Epithelial cell of proximal tubule (primary cell): ENCODE results near the gene HPGDS. TPM values are rescaled to one million over a fixed set of nuclear protein-coding genes. Genes with fewer than 3 reads are reported as not detected.
"Not testable (repeated sequence)": the region's sequence is repeated elsewhere in the genome, so short reads cannot be mapped to it uniquely, and the experiment has no call there.

ENCODE experiments used
- DNase-seq: peaks from one replicate; pipeline ENCODE4 v3.0.0-alpha.2; 2011; ENCODE audit warnings: low read depth
- H3K4me3 ChIP-seq: 2 replicates; pipeline ENCODE4 v1.5.1; 2011; ENCODE audit warnings: low read depth, mild to moderate bottlenecking, low read length
- total RNA-seq: library from RNA; depleted of rRNA; stranded (reverse); fragments of >200 nt; gene quantifications from 2 replicates; pipeline ENCODE4 v1.2.3, GENCODE V29; 2015
- TF ChIP-seq, protein P1 (sequence below): conservative IDR thresholded peaks from 2 replicates; pipeline ENCODE4 v1.5.1; 2012; ENCODE audit warnings: low read depth, mild to moderate bottlenecking, low read length

HPGDS gene
- total RNA-seq, 1 donor from 2014 or later = not detected

DNA sequence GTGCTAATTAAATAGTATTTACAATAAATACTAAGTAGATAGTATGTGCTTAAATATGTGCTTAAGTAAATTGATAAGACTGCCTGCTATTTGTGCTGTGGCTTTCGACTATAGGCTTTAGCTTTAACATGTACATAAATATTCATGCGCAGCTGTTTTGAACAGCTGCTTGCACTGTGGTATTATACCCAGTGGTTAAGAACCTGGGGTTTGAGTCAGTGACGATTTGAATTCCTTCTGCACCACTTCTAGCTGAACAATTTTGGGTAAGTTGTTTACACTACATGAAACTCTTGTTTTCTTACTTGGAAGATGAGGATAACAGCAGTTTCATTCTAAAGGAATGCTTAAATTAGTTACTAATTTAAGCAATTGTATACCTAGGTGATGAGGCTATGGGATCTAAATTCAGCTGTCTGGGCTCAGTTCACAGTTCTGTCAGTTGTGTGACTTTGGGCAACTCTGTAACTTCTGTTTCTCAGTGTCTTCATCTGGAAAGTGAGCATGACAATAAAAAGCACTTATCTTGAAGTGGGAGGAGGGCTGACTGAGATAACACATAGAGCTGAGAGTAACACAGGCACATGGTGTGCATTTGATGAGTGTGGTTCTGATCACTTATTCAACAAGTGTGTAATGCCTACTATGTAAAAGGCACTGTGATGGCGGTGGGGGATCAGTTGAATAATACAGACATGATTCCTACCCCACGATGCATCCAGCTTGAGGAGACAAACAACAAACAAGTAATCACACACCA is 37.0 kb downstream of the HPGDS start:
- peak; percentile 9 for DNase-seq
- TF ChIP-seq, protein P1, sequence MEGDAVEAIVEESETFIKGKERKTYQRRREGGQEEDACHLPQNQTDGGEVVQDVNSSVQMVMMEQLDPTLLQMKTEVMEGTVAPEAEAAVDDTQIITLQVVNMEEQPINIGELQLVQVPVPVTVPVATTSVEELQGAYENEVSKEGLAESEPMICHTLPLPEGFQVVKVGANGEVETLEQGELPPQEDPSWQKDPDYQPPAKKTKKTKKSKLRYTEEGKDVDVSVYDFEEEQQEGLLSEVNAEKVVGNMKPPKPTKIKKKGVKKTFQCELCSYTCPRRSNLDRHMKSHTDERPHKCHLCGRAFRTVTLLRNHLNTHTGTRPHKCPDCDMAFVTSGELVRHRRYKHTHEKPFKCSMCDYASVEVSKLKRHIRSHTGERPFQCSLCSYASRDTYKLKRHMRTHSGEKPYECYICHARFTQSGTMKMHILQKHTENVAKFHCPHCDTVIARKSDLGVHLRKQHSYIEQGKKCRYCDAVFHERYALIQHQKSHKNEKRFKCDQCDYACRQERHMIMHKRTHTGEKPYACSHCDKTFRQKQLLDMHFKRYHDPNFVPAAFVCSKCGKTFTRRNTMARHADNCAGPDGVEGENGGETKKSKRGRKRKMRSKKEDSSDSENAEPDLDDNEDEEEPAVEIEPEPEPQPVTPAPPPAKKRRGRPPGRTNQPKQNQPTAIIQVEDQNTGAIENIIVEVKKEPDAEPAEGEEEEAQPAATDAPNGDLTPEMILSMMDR = no peak
- H3K4me3 ChIP-seq = no peak overlapping the region

DNA sequence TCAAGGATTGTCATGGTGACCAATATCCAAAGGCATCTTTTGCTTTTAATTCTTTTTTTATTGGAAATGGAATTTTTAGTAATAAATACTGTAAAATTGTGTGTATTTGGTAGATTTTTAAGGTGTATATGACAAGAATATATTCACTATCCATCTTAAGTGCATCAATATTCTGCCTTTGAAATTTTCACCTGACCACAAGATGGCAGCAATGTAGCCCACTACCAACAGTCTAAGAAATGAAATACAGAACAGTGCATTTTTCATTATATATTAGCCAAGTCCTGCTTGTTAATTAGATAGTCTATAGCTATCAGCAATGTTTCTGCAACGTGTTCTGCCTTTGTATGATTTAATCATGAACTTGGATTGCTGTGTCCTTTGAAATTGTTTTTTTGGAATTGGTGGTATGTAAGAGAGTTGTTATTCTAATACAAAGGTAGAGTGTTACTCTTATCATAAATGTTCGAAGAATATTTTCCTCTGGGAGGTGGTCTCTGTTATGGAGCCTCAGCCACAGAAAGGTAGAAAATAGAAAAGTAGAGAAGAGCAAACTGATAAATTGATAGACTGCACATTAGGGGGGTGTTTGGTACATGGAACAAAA is 38.2 kb downstream of the HPGDS start:
- TF ChIP-seq, protein P1 = peak; percentile 75
- H3K4me3 ChIP-seq = no peak overlapping the region
- no peak for DNase-seq

DNA sequence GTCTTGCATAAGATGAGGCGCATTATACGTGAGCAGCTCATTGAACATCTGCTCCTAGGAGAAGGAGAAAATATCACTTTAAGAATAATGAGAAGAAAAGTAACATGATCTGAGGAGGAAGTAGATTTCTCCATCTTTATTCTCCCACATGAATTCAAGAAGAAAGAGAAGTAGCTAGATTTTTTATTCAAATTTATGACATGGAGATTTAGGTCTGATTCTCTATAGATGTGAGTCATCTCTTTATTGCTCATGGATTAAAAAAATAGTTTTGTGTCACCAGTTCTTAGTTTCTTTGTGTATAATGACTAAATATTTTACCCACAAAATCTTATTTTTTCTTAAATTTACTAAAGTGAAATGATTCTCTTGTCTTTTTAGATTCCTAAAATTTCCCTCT is 40.4 kb downstream of the HPGDS start:
- DNase-seq = no peak
- H3K4me3 ChIP-seq = no peak overlapping the region
- TF ChIP-seq, protein P1 = no peak

DNA sequence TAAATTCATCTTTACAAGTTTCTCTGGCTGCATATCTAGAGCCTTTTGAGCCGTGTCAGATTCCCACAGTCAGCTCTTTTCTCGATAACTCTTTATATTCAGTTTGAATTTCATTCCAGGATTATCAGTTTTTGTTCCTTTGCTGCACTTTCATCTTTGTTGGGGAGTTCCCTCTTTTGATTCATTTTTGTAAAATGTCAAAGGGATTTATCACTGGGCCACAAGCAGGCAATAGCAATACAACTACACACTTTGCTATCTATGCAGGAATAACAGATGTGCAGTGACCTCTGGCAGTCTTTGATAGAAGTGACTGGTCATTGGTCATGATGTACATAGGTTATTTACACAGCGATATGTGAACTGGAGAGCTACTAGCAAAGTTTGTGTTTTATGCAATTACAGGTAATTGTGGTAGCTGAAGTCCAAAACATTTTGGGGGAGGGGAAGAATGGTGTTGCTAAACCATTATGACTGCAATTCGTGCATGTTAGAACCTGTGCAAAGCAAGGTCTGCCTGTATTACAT is 43.8 kb downstream of the HPGDS start:
- no peak for DNase-seq
- TF ChIP-seq, protein P1 = no peak
- H3K4me3 ChIP-seq = no peak overlapping the region

DNA sequence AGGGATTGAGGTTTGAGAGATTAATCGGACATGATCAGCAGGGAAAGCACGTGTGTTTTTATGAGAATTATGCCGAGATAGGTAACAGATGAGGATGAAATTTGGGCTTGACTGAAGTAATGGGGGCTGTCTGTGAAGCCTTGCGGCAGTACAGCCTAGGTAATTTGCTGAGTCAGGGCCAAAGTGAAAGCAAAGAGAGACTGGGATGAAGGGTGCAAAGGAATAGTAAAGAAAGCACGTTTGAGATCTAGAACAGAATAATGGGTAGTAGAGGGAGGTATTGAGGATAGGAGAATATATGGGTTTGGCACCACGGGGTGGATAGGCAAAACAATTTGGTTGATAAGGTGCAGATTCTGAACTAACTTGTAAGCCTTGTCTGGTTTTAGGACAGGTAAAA is 47.2 kb downstream of the HPGDS start:
- not testable (repeated sequence) for DNase-seq, H3K4me3 ChIP-seq

DNA sequence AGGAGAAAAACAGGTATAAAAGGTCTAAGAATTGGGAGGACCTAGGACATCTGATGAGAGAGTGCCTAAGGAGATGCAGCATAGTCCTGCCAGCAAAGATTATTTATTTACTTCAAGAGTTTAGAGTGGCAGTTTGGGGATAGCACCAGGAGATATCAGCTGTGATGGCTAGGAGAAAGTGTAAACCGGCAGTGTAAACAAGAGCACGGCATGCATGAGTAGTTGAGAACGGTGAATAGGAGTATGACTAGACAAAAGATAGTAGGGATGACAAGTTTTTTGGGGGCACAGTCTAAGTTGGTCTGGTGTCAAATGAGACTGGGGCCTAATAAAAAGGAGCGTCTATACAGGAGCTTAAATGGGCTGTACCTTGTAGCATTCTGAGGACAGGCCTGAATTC is 48.7 kb downstream of the HPGDS start:
- not testable (repeated sequence) for H3K4me3 ChIP-seq, DNase-seq

DNA sequence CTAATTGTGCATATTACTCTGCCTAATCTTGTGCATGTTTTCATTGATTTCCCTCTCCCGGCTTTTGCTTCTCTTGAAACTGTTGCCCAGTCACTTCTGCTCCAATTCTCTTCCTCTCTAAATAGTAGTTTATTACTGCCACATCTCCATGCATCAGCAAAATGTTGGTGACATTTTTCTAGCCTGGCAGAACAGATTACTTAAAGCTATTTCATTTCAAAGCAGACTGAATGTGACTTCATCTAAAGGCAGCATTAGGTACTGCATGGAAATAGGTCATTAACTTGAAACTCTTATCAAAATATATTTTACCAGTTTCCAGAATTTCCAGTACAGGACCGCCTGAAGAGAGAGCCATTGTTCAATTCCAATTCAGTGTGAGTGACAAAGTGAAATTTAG is 52.4 kb downstream of the HPGDS start:
- no peak overlapping the region for H3K4me3 ChIP-seq
- TF ChIP-seq, protein P1 = no peak
- no peak for DNase-seq

DNA sequence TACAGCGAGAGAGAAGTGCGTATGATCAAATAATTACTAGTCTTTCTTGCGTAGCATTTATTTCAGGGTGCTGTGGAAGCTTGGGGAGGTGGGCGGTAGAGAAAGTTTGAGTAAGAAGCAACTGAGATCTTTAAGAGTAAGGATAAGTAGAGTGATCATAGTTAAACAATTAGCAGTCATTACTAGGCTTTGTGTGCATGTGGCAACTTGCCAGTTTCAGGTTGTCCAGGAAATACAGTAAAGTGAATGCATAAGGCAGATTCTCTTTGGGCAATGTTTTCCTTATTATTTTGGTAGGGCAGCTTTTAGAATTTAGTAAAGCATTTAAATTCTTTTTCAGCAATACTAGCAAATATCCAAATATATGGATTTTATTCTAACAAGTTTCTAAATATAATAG is 57.0 kb downstream of the HPGDS start:
- TF ChIP-seq, protein P1 = no peak
- no peak overlapping the region for H3K4me3 ChIP-seq
- DNase-seq = no peak
